Left kidney (tissue), 2 donors: Measurements from ENCODE around the gene L1CAM. TPM values are rescaled to one million over a fixed set of nuclear protein-coding genes. Genes with fewer than 3 reads are reported as not detected.

Experiments
- DNase-seq: peaks from one replicate; pipeline ENCODE4 v3.0.0-alpha.2; 2013
- polyA plus RNA-seq: library from polyadenylated mRNA; unstranded; fragments of 120-200 nt; gene quantifications from one replicate; pipeline ENCODE4 v1.2.1, GENCODE V29; 2013; ENCODE audit not compliant: insufficient read length

The L1CAM gene
- polyA plus RNA-seq, 1 donor, result 46.9 TPM

- DNase-seq, result no peak
Measured at GRCh38 chrX:153878969-153879653, 6.9 kb downstream of the L1CAM start.

- no peak for DNase-seq
Measured at GRCh38 chrX:153878345-153878744, 7.6 kb downstream of the L1CAM start.

- no peak for DNase-seq
Measured at GRCh38 chrX:153877571-153878261, 8.3 kb downstream of the L1CAM start.

- DNase-seq, result no peak
Measured at GRCh38 chrX:153876112-153876491, 9.9 kb downstream of the L1CAM start.

GRCh38 chrX:153875391-153876111 lies 10.4 kb downstream of the L1CAM start:
- DNase-seq, result no peak

GRCh38 chrX:153874366-153875125 lies 11.4 kb downstream of the L1CAM start:
- DNase-seq, result no peak

GRCh38 chrX:153874085-153874365 lies 11.9 kb downstream of the L1CAM start:
- DNase-seq, result no peak

GRCh38 chrX:153873282-153874084 lies 12.5 kb downstream of the L1CAM start:
- DNase-seq, result no peak

GRCh38 chrX:153871946-153872878 lies 13.8 kb downstream of the L1CAM start:
- DNase-seq, result no peak

- DNase-seq, result no peak
Measured at GRCh38 chrX:153871451-153871850, 14.5 kb downstream of the L1CAM start.

GRCh38 chrX:153870791-153871360 lies 15.1 kb downstream of the L1CAM start:
- DNase-seq, result no peak

- DNase-seq, result no peak
Measured at GRCh38 chrX:153870288-153870690, 15.7 kb downstream of the L1CAM start.

- DNase-seq, result no peak
Measured at GRCh38 chrX:153869473-153870287, 16.3 kb downstream of the L1CAM start.

GRCh38 chrX:153868576-153869472 lies 17.1 kb downstream of the L1CAM start:
- no peak for DNase-seq

- DNase-seq, result no peak
Measured at GRCh38 chrX:153867671-153868070, 18.3 kb downstream of the L1CAM start.

- DNase-seq, result no peak
Measured at GRCh38 chrX:153867139-153867538, 18.8 kb downstream of the L1CAM start.

GRCh38 chrX:153866302-153867019 lies 19.5 kb downstream of the L1CAM start:
- no peak for DNase-seq

- DNase-seq, result no peak
Measured at GRCh38 chrX:153865685-153866084, 20.3 kb downstream of the L1CAM start.
